Activated CD4-positive, alpha-beta T cell treated with anti-CD3 and anti-CD28 coated beads for 36 hours (primary cell): ENCODE results near the gene PPP1R18. TPM values are rescaled to one million over a fixed set of nuclear protein-coding genes. Genes with fewer than 3 reads are reported as not detected.

Experiments
- ATAC-seq: fragments of 200-7000 bp; cut with Tn5 transposase; one replicate; pipeline ENCODE4 v1.10.0; 2021; ENCODE audit warnings: mild to moderate bottlenecking, moderate library complexity
- CTCF ChIA-PET: fragments of 350-600 bp; sonication (Branson Sonifier 250); formaldehyde crosslinking; loops from one replicate; lab custom pipeline; 2021; ENCODE audit warnings: antibody characterized with exemption; lab: Charles Lee
- POLR2A ChIA-PET: fragments of 350-600 bp; sonication (Branson Sonifier 250); formaldehyde crosslinking; loops from one replicate; lab custom pipeline; 2021; ENCODE audit warnings: antibody characterized with exemption, inconsistent platforms; lab: Charles Lee
- DNase-seq: peaks from one replicate; pipeline ENCODE4 v3.0.0-alpha.2; 2020
- H3K27ac Mint-ChIP-seq: one replicate; pipeline ENCODE4 v1.8.0; 2021; ENCODE audit warnings: mixed read lengths
- H3K27me3 Mint-ChIP-seq: one replicate; pipeline ENCODE4 v1.8.0; 2021; ENCODE audit warnings: mixed read lengths
- H3K36me3 Mint-ChIP-seq: one replicate; pipeline ENCODE4 v1.8.0; 2021; ENCODE audit warnings: low read depth, mixed read lengths
- H3K4me1 Mint-ChIP-seq: one replicate; pipeline ENCODE4 v1.8.0; 2021; ENCODE audit warnings: mixed read lengths
- H3K4me3 Mint-ChIP-seq: one replicate; pipeline ENCODE4 v1.8.0; 2021; ENCODE audit warnings: mild to moderate bottlenecking, moderate library complexity, mixed read lengths
- H3K9me3 Mint-ChIP-seq: one replicate; pipeline ENCODE4 v1.8.0; 2021; ENCODE audit warnings: low read depth, mixed read lengths
- intact Hi-C, 2 experiments: fragments of 100-400 bp; cut with DNase I in 1 of 2; cut with micrococcal nuclease in 1 of 2; formaldehyde crosslinking; loops; one replicate each; pipeline versions ENCODE4 v1.14.2 to v1.15.1; 2022 to 2024; cut with DNase I, micrococcal nuclease
- total RNA-seq, 2 experiments: library from RNA; stranded (reverse); gene quantifications; one replicate each; pipeline ENCODE4 v1.2.3, GENCODE V29; 2021

PPP1R18 gene
- total RNA-seq, 2 experiments from 2014 or later: 145 to 186 TPM

DNA sequence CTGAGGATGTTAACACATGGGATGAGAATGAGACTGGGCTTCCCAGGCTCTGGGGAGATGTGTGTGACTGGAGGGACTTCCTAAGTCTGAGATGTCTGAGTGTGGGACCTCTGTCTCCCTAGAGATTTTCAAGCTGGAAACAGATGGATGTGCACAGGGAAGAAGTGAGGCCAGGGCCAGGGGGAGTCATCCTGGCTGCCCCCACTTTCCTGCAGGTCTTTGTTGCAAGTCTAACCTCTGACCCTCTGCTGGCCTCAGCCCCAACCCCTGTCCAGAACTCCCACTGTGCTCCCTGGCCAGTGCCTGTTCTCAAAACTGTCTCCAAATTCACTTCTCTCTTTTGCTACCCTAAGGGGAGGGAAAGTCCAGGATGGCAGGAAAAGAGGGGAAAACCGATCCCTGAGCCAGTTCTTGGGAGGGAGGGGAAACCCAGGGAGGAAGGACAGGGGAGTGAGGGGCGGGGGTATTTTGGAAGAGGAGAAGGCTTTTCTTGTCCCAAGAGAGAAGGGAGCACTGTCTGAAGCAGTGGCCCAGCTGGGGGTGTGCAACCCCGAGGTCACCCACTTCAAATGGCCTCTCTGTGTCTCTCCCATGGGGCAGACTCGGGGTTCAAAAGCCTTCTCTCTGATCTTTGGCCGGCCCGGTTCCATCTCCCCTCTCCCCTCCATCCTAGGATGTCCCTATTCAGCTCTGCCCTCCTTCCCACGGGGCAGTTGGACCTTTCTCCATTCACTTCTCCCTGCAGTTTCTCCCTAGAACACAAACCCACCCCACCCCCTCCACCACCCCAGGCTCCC, 3.1 kb downstream of the PPP1R18 start:
- Mint-ChIP-seq H3K9me3 (no peaks in the 10 kb centered on the region), H3K4me1 (peaks cover 27% of the 10 kb centered on the region), H3K4me3 (peak overlapping the region; percentile 100), H3K36me3 (peaks cover 84% of the 10 kb centered on the region), H3K27ac (peak overlapping the region; percentile 97), H3K27me3 (no peaks in the 10 kb centered on the region)
- ATAC-seq (no peak), DNase-seq (peak; percentile 29)
- intact Hi-C loops: loop anchor here (2.0 to 10.0 kb wide), 7 partner anchors 131 to 619 kb away; partner anchors contain the start of genes HLA-E (in 1 of the 2), POLR1H (in 1 of the 2), PPP1R11 (in 1 of the 2) and RPP21 (in 1 of the 2)
- CTCF ChIA-PET: interaction anchor here (0.8 to 5.2 kb wide), 6 partner anchors 34 to 200 kb away, joined by 3 to 97 read pairs (median 3); partner anchors contain the start of genes MDC1 and MRPS18B
- POLR2A ChIA-PET: interaction anchor here (0.6 to 2.6 kb wide), 3 partner anchors 32 to 126 kb away, joined by 4 to 11 read pairs (median 4); partner anchors contain the start of genes MDC1 and PRR3

DNA sequence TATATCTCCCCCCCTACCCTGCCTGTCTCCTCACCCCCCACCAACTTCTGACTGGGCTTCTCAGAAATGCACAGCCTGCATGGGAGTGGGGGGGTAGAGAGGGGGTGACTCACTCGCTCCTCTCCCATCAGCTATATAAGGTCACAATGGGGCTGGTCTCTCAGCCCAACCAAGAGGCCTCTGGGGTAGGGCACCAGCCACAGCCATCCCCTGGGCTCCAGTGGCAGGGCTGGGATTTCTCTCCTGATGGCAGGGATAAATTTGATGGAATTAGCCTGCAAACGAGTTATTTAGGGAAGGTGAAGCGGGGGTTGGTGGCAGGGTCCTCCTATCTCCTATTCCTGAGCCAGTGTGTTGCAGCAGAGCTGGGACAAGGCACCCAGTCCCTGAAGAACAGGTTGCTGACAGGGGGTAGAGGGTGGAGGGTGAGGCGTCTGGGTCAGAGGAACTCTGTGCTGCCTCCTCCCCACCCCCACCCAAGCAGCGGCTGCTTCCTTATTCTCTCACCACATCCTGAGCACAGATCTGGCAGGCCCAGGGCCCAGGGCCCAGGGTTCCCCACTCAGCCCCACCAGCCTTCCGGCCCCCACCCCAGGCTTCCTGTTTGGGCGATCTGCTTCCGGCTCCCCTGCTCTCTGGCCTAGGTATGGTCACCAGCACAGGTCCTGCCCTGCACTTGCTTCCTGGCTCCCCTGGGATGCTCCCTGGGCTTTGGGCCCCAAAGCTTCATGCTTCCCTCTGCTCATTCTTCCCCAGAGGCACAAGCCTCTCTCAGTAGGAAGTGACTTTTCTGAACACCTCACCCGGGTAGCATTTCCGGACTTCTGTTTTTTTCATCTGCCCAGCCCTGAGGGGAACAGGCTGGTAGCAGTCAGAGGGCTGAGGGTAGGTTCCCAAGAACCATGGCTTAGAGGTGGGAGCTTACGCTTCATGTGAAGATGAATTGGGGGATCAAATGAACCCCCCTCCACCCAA, 4.0 kb downstream of the PPP1R18 start:
- H3K4me1 Mint-ChIP-seq: peaks cover 20% of the 10 kb centered on the region
- H3K4me3 Mint-ChIP-seq: peak overlapping the region; percentile 100
- intact Hi-C loops: loop anchor here (1.0 to 10.0 kb wide), 14 partner anchors 35 to 859 kb away; partner anchors contain the start of genes MDC1 (in 2 of the 2), MRPS18B (in 2 of the 2), PPP1R10 (in 2 of the 2) and C6orf136 (in 1 of the 2)
- no peaks in the 10 kb centered on the region for H3K9me3 Mint-ChIP-seq
- no peaks in the 10 kb centered on the region for H3K27me3 Mint-ChIP-seq
- ChIA-PET POLR2A (interaction anchor here (0.7 to 2.6 kb wide), 8 partner anchors 33 to 137 kb away, joined by 3 to 20 read pairs (median 4); partner anchors contain the start of genes ATAT1, MDC1 and TUBB), CTCF (interaction anchor here (0.5 to 5.2 kb wide), 14 partner anchors 11 to 208 kb away, joined by 3 to 97 read pairs (median 3); partner anchors contain the start of genes MDC1, MRPS18B and TUBB)
- H3K27ac Mint-ChIP-seq: peak overlapping the region; percentile 97
- DNase-seq: peak; percentile 93
- peaks cover 84% of the 10 kb centered on the region for H3K36me3 Mint-ChIP-seq
- ATAC-seq: peak; percentile 68

DNA sequence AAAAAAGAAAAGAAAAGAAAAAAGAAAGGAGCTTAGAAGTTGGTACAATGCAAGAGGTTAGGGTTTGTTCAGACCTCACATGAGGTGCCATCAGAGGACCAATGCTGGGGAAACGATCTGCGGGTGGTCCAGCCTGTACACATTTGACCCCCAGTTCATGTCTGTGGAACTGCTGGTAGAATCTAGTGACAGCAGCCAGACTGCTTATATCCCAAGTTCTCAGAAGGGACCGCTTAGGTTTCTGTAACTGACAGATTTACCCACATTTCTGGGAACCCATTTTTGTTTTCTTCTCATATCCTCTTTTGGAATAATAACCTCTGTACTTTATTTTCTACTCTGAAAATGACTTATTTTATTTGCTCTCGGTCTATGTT, 4.7 kb downstream of the PPP1R18 start:
- Mint-ChIP-seq H3K27ac (peak overlapping the region; percentile 97), H3K4me1 (peaks cover 20% of the 10 kb centered on the region), H3K36me3 (peaks cover 90% of the 10 kb centered on the region), H3K27me3 (no peaks in the 10 kb centered on the region), H3K9me3 (no peaks in the 10 kb centered on the region), H3K4me3 (peak overlapping the region; percentile 100)
- ATAC-seq (peak; percentile 1), DNase-seq (peak; percentile 27)
- intact Hi-C loops: loop anchor here (1.0 to 10.0 kb wide), 14 partner anchors 34 to 860 kb away; partner anchors contain the start of genes MDC1 (in 2 of the 2), MRPS18B (in 2 of the 2), PPP1R10 (in 2 of the 2) and C6orf136 (in 1 of the 2)
- CTCF ChIA-PET: interaction anchor here (0.6 to 5.2 kb wide), 10 partner anchors 35 to 400 kb away, joined by 3 to 97 read pairs (median 3); partner anchors contain the start of genes MDC1 and TUBB
- POLR2A ChIA-PET: interaction anchor here (0.9 to 2.6 kb wide), 7 partner anchors 35 to 138 kb away, joined by 3 to 20 read pairs (median 4); partner anchors contain the start of genes ATAT1, MDC1 and TUBB

DNA sequence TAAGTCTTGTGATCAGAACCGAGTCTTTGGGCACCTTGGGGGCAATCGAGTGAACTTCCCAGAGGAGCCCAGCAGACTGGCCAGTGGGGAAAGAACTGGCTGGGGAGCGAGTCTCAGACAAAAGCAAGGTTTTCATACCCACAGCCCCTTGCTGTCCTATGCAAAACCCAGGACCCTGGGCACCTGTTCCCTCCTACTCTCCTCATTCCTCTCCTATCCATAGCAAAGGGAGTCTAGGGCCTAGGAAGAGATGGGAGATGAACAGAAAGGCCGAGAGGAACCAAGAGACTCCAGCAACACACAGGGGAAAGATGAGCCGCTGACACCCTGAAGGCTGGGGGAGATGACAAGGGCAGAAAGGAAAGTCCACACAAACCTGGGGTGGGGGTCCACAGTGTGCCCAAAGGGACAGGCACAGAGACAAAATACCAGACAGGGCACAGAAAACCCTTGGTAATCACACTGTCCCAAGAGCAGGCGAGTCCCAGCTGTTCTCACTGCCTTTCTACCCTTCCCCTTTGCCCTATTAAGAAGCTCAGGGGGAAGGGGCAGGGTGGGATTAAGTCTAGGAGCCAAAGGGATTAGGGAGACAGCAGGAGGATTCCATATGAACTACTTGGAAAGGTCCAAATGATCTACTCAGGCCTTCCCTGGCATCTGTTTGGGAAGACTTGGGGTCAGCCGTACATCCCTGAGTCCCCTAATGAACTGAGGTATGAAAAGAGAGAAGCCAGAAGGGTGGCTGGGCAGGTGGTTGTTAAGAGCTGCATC, 6.5 kb downstream of the PPP1R18 start:
- ChIA-PET POLR2A (interaction anchor here (0.6 to 1.6 kb wide), 7 partner anchors 7 to 205 kb away, joined by 3 to 18 read pairs (median 3); no protein-coding TSS in a partner anchor), CTCF (interaction anchor here (0.7 to 5.2 kb wide), 19 partner anchors 9 to 414 kb away, joined by 3 to 97 read pairs (median 5); partner anchors contain the start of genes NRM and TUBB)
- ATAC-seq (no peak), DNase-seq (no peak)
- intact Hi-C loops: loop anchor here (1.0 to 10.0 kb wide), 9 partner anchors 42 to 615 kb away; partner anchors contain the start of genes FLOT1 (in 1 of the 2), POLR1H (in 1 of the 2), PPP1R11 (in 1 of the 2) and RPP21 (in 1 of the 2)
- Mint-ChIP-seq H3K4me1 (peaks cover 23% of the 10 kb centered on the region), H3K36me3 (peaks cover 86% of the 10 kb centered on the region), H3K4me3 (peak overlapping the region; percentile 100), H3K27me3 (no peaks in the 10 kb centered on the region), H3K27ac (peak overlapping the region; percentile 97), H3K9me3 (no peaks in the 10 kb centered on the region)

DNA sequence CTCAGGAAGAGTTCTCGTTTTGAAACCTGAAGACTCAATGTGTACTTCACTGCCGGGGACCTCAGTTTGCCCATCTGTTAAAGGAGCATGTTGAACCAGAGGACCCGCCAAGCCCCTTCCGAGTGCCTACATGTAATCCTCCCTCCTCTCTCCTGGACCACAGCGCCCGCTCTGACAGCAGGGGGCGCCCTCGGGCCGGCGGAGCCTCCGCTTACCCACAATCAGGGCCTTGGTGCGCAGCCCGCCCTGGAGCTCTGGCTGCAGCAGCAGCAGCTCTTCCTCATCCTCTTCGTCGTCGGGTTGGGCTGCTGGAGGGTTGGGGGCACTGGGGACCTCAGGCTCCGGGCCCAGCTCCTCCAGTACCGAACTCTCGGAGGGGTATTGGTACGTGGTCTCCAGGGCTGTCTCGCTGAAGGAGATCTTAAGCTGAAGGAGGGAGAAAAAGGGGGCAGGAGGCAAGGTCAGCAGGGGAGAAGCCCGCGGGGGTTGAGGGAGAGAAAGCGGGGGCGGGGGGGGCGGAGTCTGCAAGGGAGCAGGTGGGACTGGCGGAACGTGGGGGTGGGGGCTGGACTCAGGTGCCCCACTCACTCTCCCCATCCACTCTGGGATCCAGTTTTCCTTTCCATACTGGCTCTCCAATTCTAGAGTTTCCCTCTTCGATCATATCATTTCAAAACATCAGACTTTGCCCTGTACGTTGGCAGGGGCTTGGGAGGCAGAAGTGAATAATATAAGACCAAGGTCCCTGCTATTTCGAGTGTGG, 7.3 kb downstream of the PPP1R18 start:
- peaks cover 79% of the 10 kb centered on the region for H3K36me3 Mint-ChIP-seq
- H3K27ac Mint-ChIP-seq: peak overlapping the region; percentile 97
- H3K4me3 Mint-ChIP-seq: peak overlapping the region; percentile 100
- H3K9me3 Mint-ChIP-seq: no peaks in the 10 kb centered on the region
- CTCF ChIA-PET: interaction anchor here (0.5 to 5.2 kb wide), 35 partner anchors 9 to 881 kb away, joined by 3 to 97 read pairs (median 4); partner anchors contain the start of genes ABCF1, GTF2H4, MDC1 and NRM
- intact Hi-C loops: loop anchor here (1.0 to 5.0 kb wide), 5 partner anchors 43 to 198 kb away; partner anchors contain the start of gene FLOT1 (in 1 of the 2)
- no peaks in the 10 kb centered on the region for H3K27me3 Mint-ChIP-seq
- H3K4me1 Mint-ChIP-seq: peaks cover 23% of the 10 kb centered on the region
- ATAC-seq: peak; percentile 37
- POLR2A ChIA-PET: interaction anchor here (0.5 to 1.6 kb wide), 10 partner anchors 8 to 52 kb away, joined by 3 to 18 read pairs (median 4); partner anchors contain the start of genes C6orf136 and MDC1
- DNase-seq: peak; percentile 96

DNA sequence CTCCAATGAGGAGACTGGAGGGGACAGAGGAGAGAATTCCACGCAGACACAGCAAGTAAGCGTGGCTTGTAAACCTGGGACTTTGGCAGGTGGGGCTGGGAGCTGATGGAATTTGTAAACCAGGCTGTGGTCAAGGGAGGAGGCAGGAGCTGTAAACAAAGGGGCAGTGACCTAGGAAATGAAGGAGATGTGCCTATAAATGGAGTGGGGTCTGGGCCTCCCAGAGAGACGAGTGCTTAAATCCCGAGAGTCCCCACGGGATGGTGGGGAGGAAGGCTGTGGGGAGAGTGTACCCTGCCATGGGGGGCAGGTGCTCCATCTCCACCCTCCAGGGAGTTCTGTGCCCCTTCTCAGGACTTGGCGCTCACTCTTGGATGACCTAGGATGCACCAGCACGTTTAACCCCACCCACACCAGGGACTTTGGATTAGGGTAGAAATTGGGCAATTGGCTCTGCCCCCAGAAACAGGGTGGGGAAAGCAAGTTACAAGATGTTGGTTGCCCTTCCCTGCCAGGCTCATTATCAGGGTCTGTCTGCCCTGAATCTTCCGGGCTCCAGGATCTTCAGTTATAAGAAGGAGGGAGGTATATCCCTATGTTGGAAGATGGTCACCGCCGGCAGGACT, 9.7 kb downstream of the PPP1R18 start:
- Mint-ChIP-seq H3K36me3 (peaks cover 57% of the 10 kb centered on the region), H3K27me3 (no peaks in the 10 kb centered on the region), H3K27ac (no peak overlapping the region), H3K4me3 (no peak overlapping the region), H3K9me3 (no peaks in the 10 kb centered on the region), H3K4me1 (peaks cover 29% of the 10 kb centered on the region)
- CTCF ChIA-PET: interaction anchor here (1.0 to 1.7 kb wide), 6 partner anchors 21 to 54 kb away, joined by 3 to 10 read pairs (median 4); no protein-coding TSS in a partner anchor
- DNase-seq: no peak
- POLR2A ChIA-PET: no interaction called here
- intact Hi-C loops: loop anchor here in 1 of 2 experiments (5.0 kb wide), 1 partner anchor 201 kb away; no protein-coding TSS in a partner anchor
- ATAC-seq: no peak

DNA sequence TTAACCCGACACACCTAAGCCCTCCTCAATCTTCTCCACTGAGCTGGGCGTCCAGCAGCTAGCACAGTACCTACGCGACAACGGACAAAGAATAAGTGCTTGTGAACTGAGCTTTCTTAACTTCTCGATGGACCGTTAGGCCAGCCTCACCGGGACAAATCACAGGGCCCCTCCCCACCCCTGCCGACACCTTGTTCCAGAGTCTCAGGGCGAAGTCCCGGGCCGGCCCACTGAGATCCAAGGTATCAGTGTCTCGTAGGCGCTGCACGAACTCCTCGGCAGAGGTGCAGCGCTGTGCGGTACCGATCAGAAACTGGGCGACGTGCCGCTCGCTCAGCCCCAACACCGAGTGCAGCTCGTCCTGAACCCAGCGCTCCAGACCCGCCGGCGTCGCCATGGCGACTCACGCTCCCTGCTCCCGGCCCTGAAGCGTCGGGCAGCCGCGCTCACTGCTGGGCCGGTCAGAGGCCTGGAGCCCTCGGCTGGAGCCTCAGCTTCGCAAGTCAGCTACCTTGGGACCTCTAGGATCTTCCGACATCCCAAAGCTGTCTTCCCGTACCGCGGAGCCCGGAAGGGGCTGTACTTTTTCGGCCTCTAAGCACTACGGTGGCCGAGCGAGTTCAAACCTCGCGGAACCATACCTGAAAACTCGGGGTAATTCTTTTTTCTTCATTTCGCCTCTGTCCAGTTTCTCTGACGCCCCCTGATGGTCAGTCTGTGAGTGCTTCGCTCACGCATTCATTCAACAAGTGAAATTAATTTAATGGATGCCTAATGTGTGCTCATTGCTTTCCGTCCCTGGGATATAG, 13.8 kb downstream of the PPP1R18 start, which contains the start of gene DHX16:
Gene DHX16, minus strand, starts transcription at position 562 of the 809 bp plus-strand sequence. Its CDS starts 165 bp downstream, at position 397.
- Mint-ChIP-seq H3K36me3 (peaks cover 31% of the 10 kb centered on the region), H3K27me3 (no peaks in the 10 kb centered on the region), H3K4me3 (peak within 1 kb of the TSS; percentile 82), H3K9me3 (no peaks in the 10 kb centered on the region), H3K4me1 (peaks cover 27% of the 10 kb centered on the region), H3K27ac (peak within 1 kb of the TSS; percentile 83)
- DNase-seq: peak; percentile 93
- POLR2A ChIA-PET: interaction anchor here (0.6 to 1.0 kb wide), 4 partner anchors 45 to 59 kb away, joined by 3 to 5 read pairs (median 4); partner anchors contain the start of genes MDC1, MRPS18B and PPP1R10
- intact Hi-C loops: loop anchor here (1.0 to 2.0 kb wide), 7 partner anchors 25 to 190 kb away; partner anchors contain the start of genes ATAT1 (in 2 of the 2), C6orf136 (in 1 of the 2), HLA-E (in 1 of the 2) and MRPS18B (in 1 of the 2)
- peak; percentile 83 for ATAC-seq
- CTCF ChIA-PET: interaction anchor here (0.5 to 2.8 kb wide), 19 partner anchors 17 to 461 kb away, joined by 3 to 22 read pairs (median 4); partner anchors contain the start of genes ATAT1, C6orf136 and MRPS18B
